22Rv1 (cell line): Measurements from ENCODE around the gene A1CF.

Experiments used
- H3K27ac ChIP-seq: fragments of 450-650 bp; 2 replicates; pipeline ENCODE4 v1.5.1; 2017
- ZFX ChIP-seq: fragments of 450-650 bp; IDR thresholded peaks from 2 replicates; pipeline ENCODE4 v1.6.1; 2017; ENCODE audit warnings: antibody characterized with exemption, borderline replicate concordance
- TF ChIP-seq, protein P1 (sequence below): fragments of 450-650 bp; IDR thresholded peaks from 2 replicates; pipeline ENCODE4 v1.5.1; 2017; ENCODE audit warnings: mild to moderate bottlenecking

The A1CF gene

DNA sequence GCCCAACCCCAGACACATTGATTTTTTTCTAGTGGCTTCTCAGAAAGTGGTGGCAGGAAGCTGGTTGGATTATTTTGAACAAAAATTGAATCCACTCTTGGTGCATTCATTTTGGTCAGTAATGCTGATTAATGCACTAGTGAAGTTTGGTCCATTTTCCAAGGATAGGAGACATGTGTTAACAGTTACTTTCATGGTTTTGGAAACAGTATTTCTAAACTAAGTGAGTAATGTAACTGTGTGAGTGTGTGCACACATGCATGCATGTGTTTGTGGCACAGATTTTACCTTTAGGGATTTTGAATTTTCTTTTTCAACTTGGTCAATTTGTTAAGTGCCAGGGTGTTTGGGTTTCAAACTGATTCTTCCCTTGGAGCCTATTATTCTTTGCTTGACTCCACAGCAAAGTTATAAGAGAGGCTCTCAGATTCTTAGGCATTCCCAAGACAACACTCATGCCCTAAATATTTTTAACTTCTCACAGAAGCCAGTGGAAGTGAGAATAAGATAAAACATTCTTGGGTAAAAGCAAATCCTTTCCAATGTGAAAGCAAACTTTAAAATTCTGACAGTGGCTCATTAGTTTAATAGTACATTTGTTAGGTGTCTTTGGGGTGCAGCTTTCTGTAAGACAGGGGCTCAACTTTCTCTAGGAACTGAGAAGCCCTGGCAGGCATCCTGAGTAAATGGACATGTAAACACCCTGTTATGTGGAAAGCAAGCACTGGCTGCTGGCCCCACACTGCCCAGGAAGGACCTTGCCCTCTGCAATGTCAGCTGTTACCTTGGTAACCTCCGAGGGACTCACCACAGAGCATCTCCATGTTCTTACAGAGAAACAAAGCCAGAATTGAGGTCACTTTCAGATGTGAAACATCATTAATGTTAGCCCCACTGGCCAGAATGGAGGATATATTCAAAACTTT lies 77.3 kb downstream of the A1CF start:
- no peak overlapping the region for H3K27ac ChIP-seq
- no peak for TF ChIP-seq ZFX
- TF ChIP-seq, protein P1, sequence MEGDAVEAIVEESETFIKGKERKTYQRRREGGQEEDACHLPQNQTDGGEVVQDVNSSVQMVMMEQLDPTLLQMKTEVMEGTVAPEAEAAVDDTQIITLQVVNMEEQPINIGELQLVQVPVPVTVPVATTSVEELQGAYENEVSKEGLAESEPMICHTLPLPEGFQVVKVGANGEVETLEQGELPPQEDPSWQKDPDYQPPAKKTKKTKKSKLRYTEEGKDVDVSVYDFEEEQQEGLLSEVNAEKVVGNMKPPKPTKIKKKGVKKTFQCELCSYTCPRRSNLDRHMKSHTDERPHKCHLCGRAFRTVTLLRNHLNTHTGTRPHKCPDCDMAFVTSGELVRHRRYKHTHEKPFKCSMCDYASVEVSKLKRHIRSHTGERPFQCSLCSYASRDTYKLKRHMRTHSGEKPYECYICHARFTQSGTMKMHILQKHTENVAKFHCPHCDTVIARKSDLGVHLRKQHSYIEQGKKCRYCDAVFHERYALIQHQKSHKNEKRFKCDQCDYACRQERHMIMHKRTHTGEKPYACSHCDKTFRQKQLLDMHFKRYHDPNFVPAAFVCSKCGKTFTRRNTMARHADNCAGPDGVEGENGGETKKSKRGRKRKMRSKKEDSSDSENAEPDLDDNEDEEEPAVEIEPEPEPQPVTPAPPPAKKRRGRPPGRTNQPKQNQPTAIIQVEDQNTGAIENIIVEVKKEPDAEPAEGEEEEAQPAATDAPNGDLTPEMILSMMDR = no peak

DNA sequence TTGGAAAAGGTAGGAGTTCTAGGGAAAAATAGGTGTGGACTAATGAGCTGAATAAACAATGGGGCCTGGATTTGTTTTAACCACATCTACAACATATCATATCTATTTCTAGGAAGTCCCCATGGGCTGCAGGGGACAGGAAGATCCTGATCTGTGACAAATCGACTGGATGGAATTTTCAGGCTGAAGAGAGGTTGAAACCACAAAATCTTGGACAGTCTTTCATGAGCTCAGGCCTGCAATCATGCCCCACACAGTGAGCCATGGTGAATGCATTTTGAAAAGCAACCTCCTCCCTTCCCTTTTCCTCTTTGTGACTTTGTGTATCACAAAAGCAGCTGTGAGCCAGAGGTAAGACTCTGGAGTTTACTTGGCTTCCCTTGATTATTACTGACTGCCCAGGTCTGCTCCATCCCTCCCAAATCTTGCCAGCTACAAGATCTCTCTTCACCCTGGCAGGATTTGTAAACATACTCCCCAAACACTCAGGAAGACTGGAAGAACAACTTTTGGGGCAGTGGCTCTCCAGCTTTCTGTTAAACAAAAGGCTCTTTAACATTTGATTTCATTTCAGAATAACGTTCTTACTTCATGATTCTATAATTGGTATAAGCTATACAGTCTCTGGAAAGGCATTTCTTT lies 79.3 kb downstream of the A1CF start:
- H3K27ac ChIP-seq = no peak overlapping the region
- TF ChIP-seq ZFX = no peak
- TF ChIP-seq, protein P1 = no peak

DNA sequence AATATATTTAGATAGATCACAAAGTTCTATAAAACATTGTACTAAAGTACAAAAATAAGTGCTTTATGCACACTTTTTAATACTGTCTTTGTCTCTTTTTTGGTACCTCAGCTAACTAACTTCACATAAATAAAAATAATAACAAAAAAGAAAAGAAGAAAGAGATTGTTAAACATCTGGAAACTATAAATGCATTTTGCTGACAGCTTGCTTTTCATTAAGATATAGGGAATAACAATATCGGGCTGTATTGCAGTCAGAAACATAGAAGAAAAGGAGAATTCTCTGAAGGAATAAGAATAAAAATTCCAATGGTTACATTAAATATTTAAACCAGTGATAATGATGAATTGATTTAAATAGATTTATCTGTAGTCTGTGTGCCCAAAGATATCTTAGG lies 85.8 kb downstream of the A1CF start:
- H3K27ac ChIP-seq = no peak overlapping the region
- TF ChIP-seq ZFX = no peak
- TF ChIP-seq, protein P1 = no peak

DNA sequence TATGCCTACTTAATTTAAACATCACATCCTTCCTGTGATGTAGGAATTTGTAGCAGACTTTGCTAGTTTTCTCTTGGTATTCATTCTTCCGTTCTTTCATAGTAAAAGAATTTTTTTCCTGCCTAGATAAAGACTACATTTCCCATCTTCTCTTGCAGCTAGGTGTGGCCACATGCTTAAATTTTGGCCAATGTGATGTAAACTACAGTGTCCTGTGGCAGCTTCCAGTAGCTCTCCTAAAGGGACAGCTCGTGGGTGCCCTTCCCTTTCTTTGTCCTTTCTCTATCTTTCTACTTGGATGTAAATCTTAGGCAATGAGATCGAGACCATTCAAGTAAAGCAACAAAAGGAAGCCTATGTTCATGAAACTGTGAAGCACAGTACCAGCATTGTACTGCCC lies 87.1 kb downstream of the A1CF start:
- no peak overlapping the region for H3K27ac ChIP-seq
- TF ChIP-seq ZFX = no peak
- TF ChIP-seq, protein P1 = no peak

DNA sequence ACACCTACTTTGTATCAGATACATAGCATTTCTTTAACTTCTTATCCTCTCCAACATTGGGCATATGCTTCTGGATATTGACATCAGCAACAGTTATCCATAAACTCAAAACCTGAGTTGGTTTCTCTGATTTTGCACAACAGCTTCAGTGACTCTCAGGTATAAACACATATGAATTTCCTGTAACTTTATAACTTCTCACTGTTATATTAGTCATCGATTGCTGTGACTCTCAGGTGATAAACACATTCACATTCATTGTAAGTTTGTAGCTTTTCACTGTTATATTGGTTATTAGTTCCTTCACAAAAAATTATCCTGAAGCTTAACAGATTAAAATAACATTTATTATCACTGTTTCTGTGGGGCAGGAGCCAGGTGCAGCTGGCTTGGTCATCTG lies 88.7 kb downstream of the A1CF start:
- TF ChIP-seq ZFX = no peak
- TF ChIP-seq, protein P1 = no peak

DNA sequence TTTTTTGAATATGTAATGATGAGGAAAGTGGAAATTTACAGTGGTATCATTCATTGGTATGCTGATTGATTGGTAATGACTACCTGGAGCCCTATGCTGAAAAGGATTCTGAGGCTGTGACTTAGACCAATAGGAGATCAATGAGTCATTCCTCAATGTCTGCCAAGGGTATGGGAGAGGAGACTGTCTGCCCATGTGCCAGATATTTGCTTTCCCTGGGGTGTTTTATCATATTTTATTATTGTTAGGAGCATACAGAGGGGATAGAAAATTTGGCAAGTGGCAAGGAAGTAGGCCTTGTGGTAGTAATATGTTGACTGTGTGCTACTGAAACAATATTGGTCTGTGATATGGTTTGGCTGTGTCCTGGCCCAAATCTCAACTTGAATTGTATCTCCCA lies 90.9 kb downstream of the A1CF start:
- no peak for TF ChIP-seq ZFX
- TF ChIP-seq, protein P1 = no peak
- H3K27ac ChIP-seq = no peak overlapping the region

More for the DNA sequence above, 88.7 kb downstream of the A1CF start:
- no peak overlapping the region for H3K27ac ChIP-seq
